ENCODE data around the gene KIF26B. TPM values are rescaled to one million over a fixed set of nuclear protein-coding genes. Genes with fewer than 3 reads are reported as not detected.

The KIF26B gene
- total RNA-seq, 2 donors from 2014 or later = 0.78 to 4.6 TPM

DNA sequence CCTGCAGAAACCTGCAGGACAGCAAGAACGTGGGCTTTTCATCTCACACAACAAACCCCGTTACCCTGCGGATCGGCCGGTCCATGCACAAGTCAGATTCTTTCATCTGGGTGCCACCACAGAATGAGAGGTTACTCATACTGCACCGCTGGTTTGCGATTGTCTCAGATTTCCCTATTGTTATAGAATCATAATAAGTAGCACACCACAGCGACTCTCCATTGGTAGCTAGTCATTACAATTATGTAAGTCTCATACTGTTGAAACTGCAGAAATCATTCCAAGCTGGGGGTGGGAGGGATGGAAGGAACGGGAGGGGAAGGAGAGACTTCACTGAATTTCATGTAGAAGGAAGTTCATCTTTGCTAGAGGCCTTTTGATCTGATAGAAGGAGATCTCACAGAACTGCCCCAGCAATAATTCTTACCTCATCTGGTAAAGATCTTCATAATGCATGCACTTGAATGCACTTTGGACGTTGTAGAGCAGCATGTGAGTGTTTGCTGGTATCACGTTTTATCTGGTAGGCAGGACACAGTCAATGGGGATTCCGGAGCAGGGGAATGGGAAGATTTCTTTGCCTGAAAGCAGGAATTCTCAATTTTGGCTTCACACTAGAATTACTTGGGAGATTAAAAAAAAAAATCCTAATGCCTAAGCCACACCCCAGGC, 221.1 kb downstream of the KIF26B start:
- DNase-seq (no peak), ATAC-seq (no peak)
- intact Hi-C loops (cut with DNase I) = no loop called here
- H3K36me3 ChIP-seq (replicated peaks in 1 of 2; ENCODE audit: insufficient read depth in 1 of 2, low read depth in 2 of 2) = no peaks in the 10 kb centered on the region
- H3K27ac ChIP-seq = no peak overlapping the region
- no peaks in the 10 kb centered on the region for H3K4me1 ChIP-seq
- WGBS, 2 donors = 68 to 79% methylated on average over 12 of the region's 12 CpGs
- H3K9me3 ChIP-seq = no peaks in the 10 kb centered on the region
- H3K4me3 ChIP-seq = no peak overlapping the region
- TF ChIP-seq, protein P1, sequence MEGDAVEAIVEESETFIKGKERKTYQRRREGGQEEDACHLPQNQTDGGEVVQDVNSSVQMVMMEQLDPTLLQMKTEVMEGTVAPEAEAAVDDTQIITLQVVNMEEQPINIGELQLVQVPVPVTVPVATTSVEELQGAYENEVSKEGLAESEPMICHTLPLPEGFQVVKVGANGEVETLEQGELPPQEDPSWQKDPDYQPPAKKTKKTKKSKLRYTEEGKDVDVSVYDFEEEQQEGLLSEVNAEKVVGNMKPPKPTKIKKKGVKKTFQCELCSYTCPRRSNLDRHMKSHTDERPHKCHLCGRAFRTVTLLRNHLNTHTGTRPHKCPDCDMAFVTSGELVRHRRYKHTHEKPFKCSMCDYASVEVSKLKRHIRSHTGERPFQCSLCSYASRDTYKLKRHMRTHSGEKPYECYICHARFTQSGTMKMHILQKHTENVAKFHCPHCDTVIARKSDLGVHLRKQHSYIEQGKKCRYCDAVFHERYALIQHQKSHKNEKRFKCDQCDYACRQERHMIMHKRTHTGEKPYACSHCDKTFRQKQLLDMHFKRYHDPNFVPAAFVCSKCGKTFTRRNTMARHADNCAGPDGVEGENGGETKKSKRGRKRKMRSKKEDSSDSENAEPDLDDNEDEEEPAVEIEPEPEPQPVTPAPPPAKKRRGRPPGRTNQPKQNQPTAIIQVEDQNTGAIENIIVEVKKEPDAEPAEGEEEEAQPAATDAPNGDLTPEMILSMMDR (IDR thresholded peaks at IDR 0.05) = no peak
- TF ChIP-seq POLR2A (IDR thresholded peaks at IDR 0.05) = no peak
- no peaks in the 10 kb centered on the region for H3K27me3 ChIP-seq

DNA sequence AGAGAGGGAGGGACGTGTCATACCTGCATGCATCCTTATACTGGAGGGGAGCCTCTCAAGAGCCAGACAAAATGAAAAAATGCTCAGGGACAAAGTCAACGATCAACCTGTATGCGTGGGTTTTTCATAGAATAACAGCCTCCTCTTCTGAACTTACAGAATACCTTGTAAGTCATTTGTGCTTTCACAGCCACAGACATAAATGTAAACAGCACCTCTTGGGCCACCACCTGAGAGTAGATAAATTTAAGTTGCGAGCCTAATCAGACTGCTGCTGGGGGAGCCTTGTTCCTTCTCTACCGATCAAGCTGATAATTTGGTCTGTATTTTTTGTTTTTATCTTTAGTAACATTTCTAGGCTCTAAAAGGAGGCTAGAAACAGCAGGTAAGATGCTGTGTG, 223.1 kb downstream of the KIF26B start:
- no peak overlapping the region for H3K27ac ChIP-seq
- H3K9me3 ChIP-seq = no peaks in the 10 kb centered on the region
- intact Hi-C loops (cut with DNase I) = no loop called here
- no peak overlapping the region for H3K4me3 ChIP-seq
- WGBS, 2 donors = 44 to 52% methylated on average over 5 of the region's 5 CpGs
- DNase-seq (no peak), ATAC-seq (no peak)
- no peaks in the 10 kb centered on the region for H3K36me3 ChIP-seq (replicated peaks in 1 of 2; ENCODE audit: insufficient read depth in 1 of 2, low read depth in 2 of 2)
- H3K4me1 ChIP-seq = no peaks in the 10 kb centered on the region
- TF ChIP-seq POLR2A (IDR thresholded peaks at IDR 0.05) = no peak
- TF ChIP-seq, protein P1 (IDR thresholded peaks at IDR 0.05) = no peak
- H3K27me3 ChIP-seq = no peaks in the 10 kb centered on the region

DNA sequence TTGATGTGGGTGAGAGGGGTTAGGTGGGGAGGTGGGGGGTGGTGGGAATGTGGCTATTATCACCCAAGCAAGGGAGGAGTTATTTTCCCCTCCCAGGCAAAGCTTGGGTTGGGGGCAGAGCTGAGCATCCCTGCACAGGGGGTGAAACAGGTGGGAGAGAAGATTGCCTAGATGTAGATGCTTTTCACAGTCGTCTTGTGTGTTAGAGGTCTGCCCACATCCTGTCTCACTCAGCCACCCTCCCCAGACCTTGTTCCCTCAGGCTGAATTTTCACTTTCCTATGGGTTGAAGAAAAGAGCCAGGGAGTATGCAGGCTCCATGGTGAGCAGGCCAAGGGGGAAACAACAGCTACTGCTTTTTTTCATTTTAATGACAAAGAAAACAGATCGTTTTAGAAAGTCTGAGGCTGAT, 223.5 kb downstream of the KIF26B start:
- WGBS, 2 donors = 25 to 26% methylated on average over 2 of the region's 2 CpGs
- TF ChIP-seq, protein P1 (IDR thresholded peaks at IDR 0.05) = no peak
- no peak for TF ChIP-seq POLR2A (IDR thresholded peaks at IDR 0.05)
- DNase-seq (no peak), ATAC-seq (no peak)
- no peak overlapping the region for H3K4me3 ChIP-seq
- no peaks in the 10 kb centered on the region for H3K4me1 ChIP-seq
- intact Hi-C loops (cut with DNase I) = no loop called here
- H3K27me3 ChIP-seq = no peaks in the 10 kb centered on the region
- no peaks in the 10 kb centered on the region for H3K9me3 ChIP-seq
- no peaks in the 10 kb centered on the region for H3K36me3 ChIP-seq (replicated peaks in 1 of 2; ENCODE audit: insufficient read depth in 1 of 2, low read depth in 2 of 2)
- H3K27ac ChIP-seq = no peak overlapping the region

DNA sequence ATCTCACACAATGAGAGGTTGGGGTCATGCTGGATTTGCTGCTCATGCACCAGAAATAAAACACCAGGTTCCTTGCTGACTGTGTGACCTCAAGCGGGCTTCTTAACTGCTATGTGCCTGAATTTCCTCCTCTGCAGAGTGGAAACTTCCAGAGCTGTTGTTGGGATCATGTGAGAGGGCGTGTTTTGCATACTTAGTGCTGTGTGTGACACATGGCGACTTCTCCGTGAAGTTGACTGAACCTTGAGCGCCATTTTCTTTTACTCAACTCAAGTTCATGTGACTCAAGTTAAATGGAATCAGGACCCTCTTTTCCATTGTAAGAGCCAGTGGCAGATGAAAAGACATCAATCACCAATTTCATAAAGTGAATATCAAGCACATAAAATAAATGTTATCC, 224.0 kb downstream of the KIF26B start:
- DNase-seq = no peak
- TF ChIP-seq POLR2A (IDR thresholded peaks at IDR 0.05) = no peak
- TF ChIP-seq, protein P1 (IDR thresholded peaks at IDR 0.05) = no peak
- ATAC-seq = no peak
- Histone ChIP-seq H3K4me3 (no peak overlapping the region), H3K4me1 (no peaks in the 10 kb centered on the region), H3K36me3 (replicated peaks in 1 of 2; ENCODE audit: insufficient read depth in 1 of 2, low read depth in 2 of 2) (no peaks in the 10 kb centered on the region), H3K27ac (no peak overlapping the region), H3K9me3 (no peaks in the 10 kb centered on the region), H3K27me3 (no peaks in the 10 kb centered on the region)
- intact Hi-C loops (cut with DNase I) = no loop called here
- WGBS, 2 donors = 88 to 91% methylated on average over 5 of the region's 5 CpGs

Data from body of pancreas (tissue), 4 donors.